H4 (cell line): ENCODE measurements around the gene LAYN. TPM values are rescaled to one million over a fixed set of nuclear protein-coding genes. Genes with fewer than 3 reads are reported as not detected.

ENCODE experiments used
- DNase-seq: peaks from one replicate; pipeline ENCODE4 v3.0.0-alpha.2; 2015; ENCODE audit warnings: low spot score
- total RNA-seq: library from RNA; depleted of rRNA; stranded (reverse); fragments of >200 nt; shearing (Covaris generic); gene quantifications from 2 replicates; pipeline ENCODE4 v1.2.3, GENCODE V29; 2014; rRNA removed

The LAYN gene
- 28.8 and 34.3 TPM in 2 replicates for total RNA-seq

GRCh38 chr11:111540114-111540936, at the start of gene LAYN:
TSS of gene LAYN (plus strand) at chr11:111540720. CDS start at chr11:111540844, 124 bp downstream.
- peak; percentile 38 for DNase-seq

DNA sequence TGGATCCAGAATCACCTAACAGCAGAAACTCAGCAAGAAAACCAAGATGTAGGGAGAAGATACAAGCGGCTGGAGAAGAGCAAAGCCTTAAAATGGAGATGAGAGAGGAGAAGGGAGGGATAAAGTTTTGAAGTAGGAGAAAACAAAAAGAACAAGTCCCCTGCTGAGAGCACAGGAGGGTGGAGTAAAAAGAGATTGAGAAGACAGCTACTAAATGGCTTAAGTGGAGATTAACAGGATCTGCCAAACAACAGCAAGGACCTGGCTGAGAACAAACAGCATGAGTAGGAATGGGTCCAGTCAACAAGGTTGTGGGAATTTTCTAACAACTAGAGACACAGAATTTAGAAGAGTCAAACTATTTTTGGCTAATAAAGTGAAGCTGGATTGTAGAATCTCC, 46.5 kb upstream of the LAYN start:
- DNase-seq = no peak

GRCh38 chr11:111499483-111499882, 41.0 kb upstream of the LAYN start:
- no peak for DNase-seq

- DNase-seq = no peak
These were observed 40.0 kb upstream of the LAYN start for GRCh38 chr11:111500481-111500880.

DNA sequence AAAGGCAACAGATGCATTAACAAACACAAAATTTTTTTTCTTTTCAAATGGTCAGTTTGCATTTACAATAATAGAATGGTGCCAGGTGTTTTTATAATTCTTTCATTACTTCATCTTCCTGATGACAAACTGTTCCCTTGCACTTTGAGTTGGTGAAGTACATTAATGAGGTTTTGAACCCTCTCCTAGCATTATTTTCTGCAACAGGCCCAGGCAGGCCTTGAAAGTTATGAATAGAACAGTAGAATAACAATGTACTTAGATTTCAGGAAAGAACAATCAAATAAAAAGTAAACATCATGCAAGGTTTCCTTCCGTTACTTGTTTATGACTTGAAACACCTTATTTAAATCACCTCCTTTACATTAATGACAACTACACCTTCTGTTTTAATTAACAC, 37.9 kb upstream of the LAYN start:
- no peak for DNase-seq

GRCh38 chr11:111510311-111510710, 30.2 kb upstream of the LAYN start:
- DNase-seq = no peak

DNA sequence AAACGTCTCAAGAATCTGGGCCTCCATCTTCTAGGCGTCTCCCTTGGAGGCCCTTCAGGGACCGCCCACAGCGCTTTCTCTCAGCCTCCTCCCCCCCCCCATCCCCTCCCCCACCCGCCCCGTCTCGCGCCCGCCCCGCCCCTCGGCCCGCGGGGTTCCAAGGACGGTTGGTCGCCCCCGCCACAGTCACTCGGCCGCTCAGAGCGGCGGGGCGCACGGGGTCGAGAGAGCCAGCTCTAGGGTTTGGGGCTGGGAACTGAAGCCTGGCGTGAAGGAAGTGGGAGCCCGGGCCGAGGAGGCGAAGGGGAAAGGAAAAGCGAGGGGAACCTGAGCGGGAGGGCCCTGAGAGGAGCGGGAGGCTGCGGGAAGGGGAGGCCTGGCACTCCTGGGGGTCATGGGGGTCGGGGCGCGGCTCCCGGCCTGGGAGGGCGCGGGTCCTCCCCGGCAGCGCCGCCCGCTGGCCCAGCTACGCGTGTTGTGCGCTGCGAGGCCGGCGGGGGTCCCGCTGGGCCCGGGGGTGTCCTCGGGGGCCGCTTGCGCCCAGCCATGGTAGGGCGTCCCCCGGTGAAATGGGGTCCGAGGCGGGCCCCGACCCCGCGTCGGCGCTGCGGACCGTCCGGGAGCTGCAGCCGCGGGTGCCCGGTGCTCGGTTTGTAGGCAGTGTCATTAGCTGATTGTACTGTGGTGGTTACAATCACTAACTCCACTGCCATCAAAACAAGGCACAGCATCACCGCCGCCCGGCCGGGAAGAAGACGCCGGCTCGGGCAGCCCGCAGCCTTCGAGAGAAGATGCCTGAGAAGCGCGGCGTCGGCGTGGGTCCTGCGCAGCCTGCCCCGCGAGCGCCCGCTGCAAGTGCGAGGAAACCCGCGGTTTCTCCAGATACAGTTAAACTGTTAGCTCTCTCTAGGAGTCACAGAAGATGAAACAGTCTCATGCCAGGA, 28.0 kb upstream of the LAYN start, which contains the start of gene BTG4:
Gene BTG4 (minus strand): TSS at position 91 of the 944 bp plus-strand sequence. CDS start 13,610 bp downstream, outside the sequence.
- no peak for DNase-seq

GRCh38 chr11:111513240-111513605, 27.3 kb upstream of the LAYN start:
- no peak for DNase-seq

DNA sequence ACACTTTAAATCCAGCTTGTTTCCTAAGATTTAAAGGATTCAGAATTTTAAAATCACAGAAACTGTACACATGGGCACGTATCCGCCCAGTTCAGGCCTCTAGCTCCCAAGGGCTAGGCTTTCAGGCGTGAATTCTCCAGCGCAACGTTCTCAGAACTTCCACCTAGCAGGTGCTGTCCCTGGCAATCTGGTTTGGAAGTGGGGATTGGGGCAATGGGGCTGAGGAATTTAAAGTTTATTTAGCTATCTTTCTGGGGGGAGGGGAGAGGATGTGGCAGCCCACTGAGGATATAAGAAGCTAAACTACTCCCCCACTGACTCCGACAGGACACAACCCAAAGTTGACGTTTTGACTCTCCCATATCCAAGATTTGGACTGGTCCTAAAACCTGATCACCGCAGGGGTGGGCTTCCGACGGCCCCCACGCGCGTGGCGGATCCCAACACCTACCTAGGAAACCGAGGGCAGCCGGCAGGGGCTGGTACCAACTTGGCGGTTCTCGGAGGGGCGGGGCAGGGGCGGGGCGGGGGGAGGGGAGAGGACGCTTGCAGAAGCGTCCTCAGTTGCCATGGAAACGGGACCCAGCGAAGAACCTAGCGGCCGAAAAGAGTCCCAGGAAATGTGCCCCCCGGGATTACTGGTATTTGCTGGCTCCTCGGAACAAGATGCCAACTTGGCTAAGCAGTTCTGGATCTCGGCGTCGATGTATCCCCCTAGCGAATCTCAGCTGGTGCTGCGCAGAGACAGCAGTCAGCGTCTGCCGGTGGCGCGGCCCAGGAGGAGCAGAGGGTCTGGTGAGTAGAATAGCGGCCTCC, 26.1 kb upstream of the LAYN start, which contains the start of gene HOATZ:
Gene HOATZ (plus strand): TSS at position 563 of the 816 bp plus-strand sequence. CDS start 7 bp downstream, at position 570.
- no peak for DNase-seq

DNA sequence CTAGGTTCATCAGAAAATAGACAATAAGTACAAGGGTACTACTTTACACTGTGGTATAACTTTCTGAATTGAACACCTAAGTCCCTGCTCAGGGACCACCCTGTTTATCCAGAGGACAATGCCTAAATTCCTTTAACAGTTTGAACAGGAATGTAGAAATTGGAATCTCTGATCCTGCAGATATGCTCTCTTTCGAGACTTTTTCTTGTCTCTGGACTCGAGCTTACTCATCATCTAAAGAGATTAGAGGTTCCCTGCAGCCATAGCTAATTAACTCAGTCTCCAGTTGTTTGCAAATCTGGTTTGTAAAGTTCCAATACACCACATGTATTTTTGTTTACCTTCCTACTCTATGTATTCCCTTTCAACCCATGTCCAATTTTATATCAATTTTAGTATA, 24.9 kb upstream of the LAYN start:
- no peak for DNase-seq

- DNase-seq = no peak
These were observed 21.9 kb upstream of the LAYN start for GRCh38 chr11:111518668-111519067.

DNA sequence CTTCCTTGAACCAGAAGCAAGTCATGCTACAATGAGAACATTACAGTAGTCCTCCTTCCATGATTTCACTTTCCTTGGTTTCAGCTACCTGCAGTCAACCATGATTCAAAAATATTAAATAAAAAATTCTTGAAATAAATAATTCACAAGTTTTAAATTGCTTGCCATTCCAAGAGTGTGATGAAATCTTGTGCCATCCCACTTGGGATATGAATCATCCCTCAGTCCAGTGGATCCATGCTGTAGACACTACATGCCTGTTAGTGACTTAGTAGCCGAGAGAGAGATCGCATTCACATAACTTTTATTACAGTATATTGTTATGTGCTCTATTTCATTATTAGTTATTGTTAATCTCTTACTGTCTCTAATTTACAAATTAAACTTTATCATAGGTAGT, 20.0 kb upstream of the LAYN start:
- DNase-seq = no peak

DNA sequence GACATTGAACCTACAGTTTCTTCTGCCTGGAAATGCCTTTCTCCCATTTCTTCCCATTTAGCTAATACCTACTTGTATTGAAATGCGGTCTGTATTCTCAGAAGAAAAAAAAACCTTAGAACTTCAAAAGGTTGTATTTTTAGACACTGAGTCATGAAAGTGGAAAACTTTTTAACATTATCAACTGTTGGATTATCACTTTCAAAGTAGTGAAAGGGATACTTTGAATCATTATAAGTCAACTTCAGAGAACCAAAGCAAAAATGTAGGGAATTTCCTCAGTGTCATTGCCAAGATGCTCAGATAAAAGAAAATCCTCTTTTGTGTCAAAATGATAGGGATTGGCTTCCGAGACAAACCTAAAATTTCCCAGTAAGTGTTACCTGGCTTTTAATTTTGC, 19.4 kb upstream of the LAYN start:
- DNase-seq = no peak

DNA sequence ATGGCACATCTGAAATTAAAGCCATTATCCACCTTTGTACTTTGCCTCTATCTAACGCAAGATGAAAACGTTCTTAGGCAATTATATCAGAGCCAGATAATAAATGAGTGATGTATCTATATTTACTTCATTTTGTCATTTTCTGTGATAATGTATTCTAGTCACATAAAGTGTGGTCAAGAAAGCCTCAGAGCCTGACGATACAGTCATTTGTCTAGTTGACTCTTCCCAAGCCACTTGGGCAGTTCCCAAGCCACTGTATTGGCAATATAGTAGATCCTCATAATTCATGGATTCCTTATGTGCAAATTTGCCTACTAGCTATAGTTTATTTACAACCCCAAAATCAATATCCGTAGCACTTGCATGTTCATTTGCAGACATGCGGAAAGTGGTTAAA, 18.1 kb upstream of the LAYN start:
- no peak for DNase-seq

GRCh38 chr11:111523343-111523742, 17.2 kb upstream of the LAYN start:
- no peak for DNase-seq

- no peak for DNase-seq
These were observed 16.5 kb upstream of the LAYN start for GRCh38 chr11:111524056-111524455.

GRCh38 chr11:111525456-111525855, 15.1 kb upstream of the LAYN start:
- no peak for DNase-seq

DNA sequence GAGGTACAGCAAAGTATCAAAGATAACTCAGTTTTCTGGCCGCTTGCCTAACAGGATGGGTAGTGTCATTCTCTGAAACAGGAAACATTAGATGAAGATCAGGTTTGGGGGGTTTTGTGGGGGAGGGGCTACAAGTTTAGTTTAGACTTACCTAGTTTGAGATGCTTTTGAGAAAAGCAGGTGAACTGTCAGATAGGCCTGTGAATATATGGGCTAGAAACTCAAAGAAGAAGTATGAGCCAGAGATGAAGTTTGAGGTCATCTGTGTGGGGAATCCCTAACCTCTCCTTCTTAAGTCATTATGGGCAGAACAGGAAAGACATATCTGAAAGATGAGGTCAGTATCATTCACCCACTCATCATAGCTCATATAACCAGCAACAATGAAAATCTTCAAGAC, 14.0 kb upstream of the LAYN start:
- no peak for DNase-seq

DNA sequence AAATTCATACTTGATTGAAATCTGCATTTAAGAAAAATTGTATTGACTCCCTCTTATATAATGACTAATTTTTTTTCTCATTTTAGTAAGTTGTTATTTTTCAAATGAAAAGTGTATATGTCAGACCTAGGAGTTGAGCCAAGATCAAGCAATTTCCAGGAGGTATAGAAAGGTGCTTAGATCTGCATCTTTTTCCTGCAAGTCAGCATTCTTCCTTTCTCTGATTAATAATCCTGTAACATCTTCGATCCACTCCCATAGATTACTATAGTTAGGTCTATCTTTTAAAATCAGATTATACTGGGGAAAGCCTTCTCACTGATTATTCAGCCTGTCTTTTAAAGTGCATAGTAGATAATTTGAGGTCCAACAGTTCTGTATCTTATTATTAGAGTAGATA, 13.2 kb upstream of the LAYN start:
- no peak for DNase-seq

DNA sequence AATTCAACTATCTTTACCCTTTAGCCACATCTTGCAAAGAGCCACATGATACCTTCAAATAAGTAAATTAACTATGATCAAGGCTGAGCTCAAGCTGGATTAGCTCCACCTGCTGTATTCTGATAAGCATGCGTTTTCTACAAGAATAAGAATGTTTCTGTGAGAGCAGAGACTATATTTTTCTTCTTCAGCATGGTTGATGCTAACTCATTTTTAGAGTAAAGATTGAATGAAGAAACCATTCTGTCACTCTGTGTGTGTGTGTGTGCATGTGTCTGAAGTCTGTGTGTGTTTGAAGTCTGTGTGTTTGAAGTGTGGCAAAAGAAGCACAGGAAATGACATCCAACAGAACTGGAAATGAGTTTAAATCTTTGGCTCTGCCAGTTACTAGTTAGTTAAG, 12.0 kb upstream of the LAYN start:
- no peak for DNase-seq

- no peak for DNase-seq
These were observed 10.4 kb upstream of the LAYN start for GRCh38 chr11:111530091-111530490.

GRCh38 chr11:111531136-111531535, 9.4 kb upstream of the LAYN start:
- DNase-seq = no peak
